Neural progenitor cell (in vitro differentiated cells): ENCODE data around the gene CCDC93. TPM values are rescaled to one million over a fixed set of nuclear protein-coding genes. Genes with fewer than 3 reads are reported as not detected.

Experiments
- DNase-seq: peaks from one replicate; pipeline ENCODE4 v3.0.0-alpha.2; 2016; ENCODE audit warnings: low spot score
- H2AFZ ChIP-seq: fragments of 200-600 bp; sonication (generic); replicated peaks from 2 replicates; pipeline ENCODE4 v1.6.1; 2016; ENCODE audit warnings: antibody characterized with exemption
- H3F3A ChIP-seq: fragments of 200-600 bp; sonication (generic); 2 replicates; pipeline ENCODE4 v1.6.1; 2016; ENCODE audit warnings: antibody characterized with exemption, low read depth
- H3K27ac ChIP-seq: fragments of 200-600 bp; sonication (generic); 2 replicates; pipeline ENCODE4 v1.5.1; 2016; ENCODE audit warnings: mild to moderate bottlenecking
- H3K27me3 ChIP-seq: fragments of 200-600 bp; sonication (generic); 2 replicates; pipeline ENCODE4 v1.6.1; 2016; ENCODE audit warnings: mild to moderate bottlenecking, moderate library complexity
- H3K36me3 ChIP-seq: fragments of 200-600 bp; sonication (generic); 2 replicates; pipeline ENCODE4 v1.5.1; 2016
- H3K4me1 ChIP-seq: fragments of 200-600 bp; sonication (generic); 2 replicates; pipeline ENCODE4 v1.6.1; 2016; ENCODE audit warnings: mixed run types
- H3K4me2 ChIP-seq: fragments of 200-600 bp; sonication (generic); 2 replicates; pipeline ENCODE4 v1.6.1; 2016
- H3K4me3 ChIP-seq: fragments of 200-600 bp; sonication (generic); 2 replicates; pipeline ENCODE4 v1.5.1; 2016
- H3K79me2 ChIP-seq: fragments of 200-600 bp; sonication (generic); 2 replicates; pipeline ENCODE4 v1.6.1; 2016; ENCODE audit warnings: low read depth
- H3K9ac ChIP-seq: fragments of 200-600 bp; sonication (generic); 2 replicates; pipeline ENCODE4 v1.6.1; 2016
- H3K9me3 ChIP-seq: fragments of 200-600 bp; sonication (generic); 2 replicates; pipeline ENCODE4 v1.5.1; 2016; ENCODE audit warnings: low read depth
- H4K20me1 ChIP-seq: fragments of 200-600 bp; sonication (generic); 2 replicates; pipeline ENCODE4 v1.6.1; 2016; ENCODE audit warnings: low read depth
- H3K27ac Mint-ChIP-seq: 3 replicates; pipeline ENCODE4 v1.8.0; 2021; ENCODE audit warnings: mixed read lengths
- H3K27me3 Mint-ChIP-seq: 2 replicates; pipeline ENCODE4 v1.8.0; 2022; ENCODE audit warnings: low read depth, mild to moderate bottlenecking, inconsistent platforms, moderate library complexity, mixed read lengths; ENCODE audit not compliant: insufficient read depth
- H3K36me3 Mint-ChIP-seq: 3 replicates; pipeline ENCODE4 v1.8.0; 2021; ENCODE audit warnings: mixed read lengths
- H3K4me1 Mint-ChIP-seq: 3 replicates; pipeline ENCODE4 v1.8.0; 2021; ENCODE audit warnings: mixed read lengths
- H3K4me3 Mint-ChIP-seq: 3 replicates; pipeline ENCODE4 v1.8.0; 2021; ENCODE audit warnings: mild to moderate bottlenecking, moderate library complexity, mixed read lengths
- H3K9me3 Mint-ChIP-seq: 3 replicates; pipeline ENCODE4 v1.8.0; 2020; ENCODE audit warnings: mixed read lengths
- EZH2 ChIP-seq: fragments of 200-600 bp; sonication (generic); IDR thresholded peaks from 2 replicates; pipeline ENCODE4 v1.6.1; 2017; ENCODE audit warnings: antibody characterized with exemption, mild to moderate bottlenecking, moderate library complexity
- EZH2phosphoT487 ChIP-seq: fragments of 200-600 bp; sonication (generic); IDR thresholded peaks from 2 replicates; pipeline ENCODE4 v1.6.1; 2017; ENCODE audit warnings: antibody characterized with exemption
- total RNA-seq: library from RNA; depleted of rRNA; stranded (reverse); fragments of >200 nt; gene quantifications from 2 replicates; pipeline ENCODE4 v1.2.3, GENCODE V29; 2015; ENCODE audit warnings: low replicate concordance
- TF ChIP-seq, protein P1 (sequence below): fragments of 200-600 bp; sonication (generic); IDR thresholded peaks from 2 replicates; pipeline ENCODE4 v1.5.1; 2017; ENCODE audit warnings: antibody characterized with exemption, mild to moderate bottlenecking

Gene CCDC93
- total RNA-seq, 1 donor from 2014 or later: 21.0 TPM

DNA sequence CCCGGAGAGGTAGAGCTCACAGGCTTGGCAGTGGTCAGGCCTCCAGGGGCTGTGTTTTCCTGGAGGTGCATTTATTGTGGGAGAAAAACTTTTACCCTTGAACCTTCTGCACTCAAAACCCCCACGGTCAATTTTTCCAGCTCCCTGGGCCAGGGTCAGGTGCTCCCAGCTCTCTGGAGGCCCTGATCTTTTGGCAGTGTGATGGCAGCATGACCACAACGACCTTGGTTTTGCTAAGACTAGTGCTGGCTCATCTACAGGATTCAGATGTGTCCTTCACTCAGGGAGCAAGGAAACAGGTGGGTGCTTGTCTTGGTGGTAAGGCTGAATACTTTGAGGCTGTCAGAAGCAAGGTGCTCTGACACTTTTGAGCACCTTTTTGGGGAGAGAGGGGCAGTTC lies 92.3 kb downstream of the CCDC93 start:
- Mint-ChIP-seq H3K27ac (no peak overlapping the region), H3K36me3 (peaks cover 41% of the 10 kb centered on the region), H3K4me3 (no peak overlapping the region), H3K4me1 (no peaks in the 10 kb centered on the region), H3K27me3 (peaks cover 3% of the 10 kb centered on the region), H3K9me3 (peaks cover 4% of the 10 kb centered on the region)
- Histone ChIP-seq H3K79me2 (no peaks in the 10 kb centered on the region), H4K20me1 (no peaks in the 10 kb centered on the region), H3K9me3 (no peaks in the 10 kb centered on the region), H3F3A (no peaks in the 10 kb centered on the region), H3K27me3 (no peaks in the 10 kb centered on the region), H3K36me3 (no peaks in the 10 kb centered on the region), H3K4me3 (no peak overlapping the region), H3K9ac (no peak overlapping the region), H2AFZ (no peak overlapping the region), H3K4me2 (no peak overlapping the region), H3K4me1 (no peaks in the 10 kb centered on the region), H3K27ac (no peak overlapping the region)
- DNase-seq: no peak
- no peak for TF ChIP-seq EZH2phosphoT487
- TF ChIP-seq, protein P1, sequence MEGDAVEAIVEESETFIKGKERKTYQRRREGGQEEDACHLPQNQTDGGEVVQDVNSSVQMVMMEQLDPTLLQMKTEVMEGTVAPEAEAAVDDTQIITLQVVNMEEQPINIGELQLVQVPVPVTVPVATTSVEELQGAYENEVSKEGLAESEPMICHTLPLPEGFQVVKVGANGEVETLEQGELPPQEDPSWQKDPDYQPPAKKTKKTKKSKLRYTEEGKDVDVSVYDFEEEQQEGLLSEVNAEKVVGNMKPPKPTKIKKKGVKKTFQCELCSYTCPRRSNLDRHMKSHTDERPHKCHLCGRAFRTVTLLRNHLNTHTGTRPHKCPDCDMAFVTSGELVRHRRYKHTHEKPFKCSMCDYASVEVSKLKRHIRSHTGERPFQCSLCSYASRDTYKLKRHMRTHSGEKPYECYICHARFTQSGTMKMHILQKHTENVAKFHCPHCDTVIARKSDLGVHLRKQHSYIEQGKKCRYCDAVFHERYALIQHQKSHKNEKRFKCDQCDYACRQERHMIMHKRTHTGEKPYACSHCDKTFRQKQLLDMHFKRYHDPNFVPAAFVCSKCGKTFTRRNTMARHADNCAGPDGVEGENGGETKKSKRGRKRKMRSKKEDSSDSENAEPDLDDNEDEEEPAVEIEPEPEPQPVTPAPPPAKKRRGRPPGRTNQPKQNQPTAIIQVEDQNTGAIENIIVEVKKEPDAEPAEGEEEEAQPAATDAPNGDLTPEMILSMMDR: no peak
- TF ChIP-seq EZH2: no peak

DNA sequence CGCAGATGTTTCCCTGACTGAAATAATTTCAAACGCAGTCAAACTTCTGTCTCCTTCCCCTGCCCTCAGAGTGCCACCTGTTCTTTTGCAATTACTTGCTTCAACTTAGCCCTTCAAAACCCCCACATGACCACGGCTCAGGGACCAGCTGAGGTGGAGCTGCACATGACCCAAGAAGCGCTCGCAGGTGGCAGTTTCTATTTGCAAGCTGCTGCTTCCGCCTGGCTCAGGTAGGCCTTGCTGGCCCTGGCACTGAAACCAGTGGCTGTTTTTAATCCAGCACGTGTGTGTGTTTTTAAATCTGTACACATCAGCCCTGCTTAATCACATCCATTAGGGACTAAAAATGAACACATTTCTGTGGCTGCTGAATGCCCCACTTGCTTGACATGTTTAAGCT lies 95.3 kb downstream of the CCDC93 start:
- Mint-ChIP-seq H3K36me3 (peaks cover 22% of the 10 kb centered on the region), H3K27me3 (peaks cover 3% of the 10 kb centered on the region), H3K9me3 (peaks cover 4% of the 10 kb centered on the region), H3K27ac (no peak overlapping the region), H3K4me3 (no peak overlapping the region), H3K4me1 (no peaks in the 10 kb centered on the region)
- no peak for DNase-seq
- Histone ChIP-seq H3K9me3 (no peaks in the 10 kb centered on the region), H3K36me3 (no peaks in the 10 kb centered on the region), H3K4me2 (no peak overlapping the region), H4K20me1 (no peaks in the 10 kb centered on the region), H3K27me3 (no peaks in the 10 kb centered on the region), H3K9ac (no peak overlapping the region), H3K4me3 (no peak overlapping the region), H3K79me2 (no peaks in the 10 kb centered on the region), H2AFZ (no peak overlapping the region), H3F3A (no peaks in the 10 kb centered on the region), H3K4me1 (no peaks in the 10 kb centered on the region), H3K27ac (no peak overlapping the region)
- TF ChIP-seq EZH2 (no peak), EZH2phosphoT487 (no peak)
- TF ChIP-seq, protein P1: no peak

DNA sequence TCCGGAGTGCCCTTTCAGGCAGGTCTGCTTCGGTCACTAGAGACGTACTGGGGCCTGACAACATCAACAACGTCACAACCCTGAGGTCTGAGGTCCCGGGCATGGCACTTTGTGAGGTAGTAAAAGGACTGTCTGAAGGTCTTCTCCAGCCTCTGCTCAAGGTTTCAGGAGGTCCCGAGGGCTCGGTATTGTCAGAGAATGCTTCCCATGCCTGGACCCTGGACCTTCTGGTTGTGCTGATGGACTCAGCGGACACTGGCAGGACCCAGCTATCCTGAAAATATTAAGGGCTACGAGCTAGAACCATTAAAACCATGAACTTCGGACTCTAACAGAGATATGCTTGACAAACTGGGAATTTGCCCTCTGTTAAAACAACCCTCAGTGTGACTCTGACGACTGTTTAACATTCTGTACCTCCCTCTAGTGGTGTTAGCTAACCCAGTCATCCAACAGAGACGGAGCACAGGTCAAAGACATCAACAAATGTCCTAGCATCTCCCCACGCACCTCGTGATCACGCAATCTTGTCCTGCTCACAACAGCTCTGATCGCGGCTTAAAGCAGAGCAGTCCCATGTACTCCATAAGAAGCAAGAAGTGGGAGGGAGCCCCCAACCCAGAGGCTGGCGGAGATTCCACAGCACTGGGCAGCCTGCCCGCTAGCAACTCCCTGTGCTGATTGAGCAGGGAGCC lies 96.5 kb downstream of the CCDC93 start:
- no peak overlapping the region for H3K9ac ChIP-seq
- H3F3A ChIP-seq: no peaks in the 10 kb centered on the region
- H3K9me3 ChIP-seq: no peaks in the 10 kb centered on the region
- Mint-ChIP-seq H3K27ac (no peak overlapping the region), H3K27me3 (no peaks in the 10 kb centered on the region), H3K9me3 (peaks cover 2% of the 10 kb centered on the region), H3K4me1 (no peaks in the 10 kb centered on the region), H3K4me3 (no peak overlapping the region), H3K36me3 (peaks cover 15% of the 10 kb centered on the region)
- peak; percentile 29 for DNase-seq
- TF ChIP-seq EZH2phosphoT487: no peak
- TF ChIP-seq, protein P1: peak; percentile 49
- H3K27me3 ChIP-seq: no peaks in the 10 kb centered on the region
- H3K79me2 ChIP-seq: no peaks in the 10 kb centered on the region
- no peaks in the 10 kb centered on the region for H4K20me1 ChIP-seq
- no peak overlapping the region for H3K4me2 ChIP-seq
- no peaks in the 10 kb centered on the region for H3K36me3 ChIP-seq
- H2AFZ ChIP-seq: no peak overlapping the region
- no peaks in the 10 kb centered on the region for H3K4me1 ChIP-seq
- H3K4me3 ChIP-seq: no peak overlapping the region
- no peak overlapping the region for H3K27ac ChIP-seq
